Neuronal stem cell (in vitro differentiated cells): Measurements from ENCODE around the gene MYLIP.
A peak's percentile ranks its signal among the peaks of the same experiment; 100 is the strongest.

ENCODE experiments used
- DNase-seq: peaks from one replicate; pipeline ENCODE4 v3.0.0-alpha.2; 2013; ENCODE audit warnings: low spot score
- H2AFZ ChIP-seq: one replicate; pipeline ENCODE4 v1.6.1; 2013; ENCODE audit warnings: mild to moderate bottlenecking, low read length, inconsistent platforms
- H2AK5ac ChIP-seq: 2 replicates; pipeline ENCODE4 v1.6.1; 2013; ENCODE audit warnings: low read depth, mild to moderate bottlenecking, inconsistent platforms, low read length, moderate library complexity, mixed read lengths
- H2BK120ac ChIP-seq: 2 replicates; pipeline ENCODE4 v1.6.1; 2013; ENCODE audit warnings: low read depth, mild to moderate bottlenecking, inconsistent platforms, low read length, moderate library complexity, mixed read lengths
- H2BK12ac ChIP-seq: one replicate; pipeline ENCODE4 v1.6.1; 2013; ENCODE audit warnings: low read length, inconsistent platforms
- H2BK15ac ChIP-seq: 2 replicates; pipeline ENCODE4 v1.6.1; 2013; ENCODE audit warnings: mild to moderate bottlenecking, low read length, inconsistent platforms, mixed read lengths
- H2BK5ac ChIP-seq: one replicate; pipeline ENCODE4 v1.6.1; 2013; ENCODE audit warnings: inconsistent platforms, mild to moderate bottlenecking, low read length, moderate library complexity
- H3K14ac ChIP-seq: one replicate; pipeline ENCODE4 v1.6.1; 2013; ENCODE audit warnings: low read length, inconsistent platforms
- H3K18ac ChIP-seq: 2 replicates; pipeline ENCODE4 v1.6.1; 2013; ENCODE audit warnings: low read length, inconsistent platforms
- H3K23ac ChIP-seq: 2 replicates; pipeline ENCODE4 v1.6.1; 2013; ENCODE audit warnings: low read depth, mild to moderate bottlenecking, mixed read lengths, low read length, inconsistent platforms; ENCODE audit not compliant: poor library complexity
- H3K27ac ChIP-seq: replicated peaks from 3 replicates; pipeline ENCODE4 v1.5.1; 2013; ENCODE audit warnings: low read length, inconsistent platforms
- H3K27me3 ChIP-seq, 3 experiments: 2 replicates each; pipeline ENCODE4 v1.6.1; 2013; ENCODE audit warnings: low read length in 3 of 3, mild to moderate bottlenecking in 2 of 3, inconsistent platforms in 1 of 3, low read depth in 1 of 3, mixed read lengths in 1 of 3, moderate library complexity in 1 of 3; ENCODE audit not compliant: control insufficient read depth in 3 of 3, insufficient read depth in 3 of 3
- H3K36me3 ChIP-seq, 2 donors: replicated peaks in 1 of 2; 2 replicates each; pipeline ENCODE4 v1.6.1; 2013; ENCODE audit warnings: low read length in 2 of 2; ENCODE audit not compliant: control insufficient read depth in 2 of 2, insufficient read depth in 2 of 2
- H3K4ac ChIP-seq: 2 replicates; pipeline ENCODE4 v1.6.1; 2013; ENCODE audit warnings: inconsistent platforms, mild to moderate bottlenecking, low read length, moderate library complexity
- H3K4me1 ChIP-seq, 2 donors: 1 replicate in 1 of 2; 2 replicates in 1 of 2; pipeline ENCODE4 v1.6.1; 2013; ENCODE audit warnings: low read length in 2 of 2, low read depth in 1 of 2; ENCODE audit not compliant: control insufficient read depth in 2 of 2, insufficient read depth in 1 of 2
- H3K4me2 ChIP-seq: one replicate; pipeline ENCODE4 v1.6.1; 2013; ENCODE audit warnings: mild to moderate bottlenecking, low read length, inconsistent platforms; ENCODE audit not compliant: insufficient read depth, poor library complexity, severe bottlenecking
- H3K4me3 ChIP-seq, 2 donors: 2 replicates each; pipeline ENCODE4 v1.5.1; 2013; ENCODE audit warnings: low read length in 2 of 2, mild to moderate bottlenecking in 2 of 2, inconsistent platforms in 1 of 2, moderate library complexity in 1 of 2
- H3K79me1 ChIP-seq: one replicate; pipeline ENCODE4 v1.6.1; 2013; ENCODE audit warnings: low read depth, mild to moderate bottlenecking, inconsistent platforms, low read length, moderate library complexity
- H3K9ac ChIP-seq: one replicate; pipeline ENCODE4 v1.6.1; 2013; ENCODE audit warnings: mild to moderate bottlenecking, low read depth, low read length, inconsistent platforms; ENCODE audit not compliant: poor library complexity
- H3K9me3 ChIP-seq, 2 donors: replicated peaks in 1 of 2; 2 replicates each; pipeline versions ENCODE3 to v1.6.1; 2013; ENCODE audit warnings: low read length in 2 of 2, mild to moderate bottlenecking in 2 of 2, inconsistent platforms in 1 of 2, low read depth in 1 of 2, mixed read lengths in 1 of 2, moderate library complexity in 1 of 2; ENCODE audit not compliant: control insufficient read depth in 2 of 2, insufficient read depth in 1 of 2
- H4K8ac ChIP-seq: one replicate; pipeline ENCODE4 v1.6.1; 2013; ENCODE audit warnings: low read depth, mild to moderate bottlenecking, inconsistent platforms, low read length, moderate library complexity
- H4K91ac ChIP-seq: one replicate; pipeline ENCODE4 v1.6.1; 2013; ENCODE audit warnings: low read length, low read depth, mild to moderate bottlenecking, inconsistent platforms; ENCODE audit not compliant: poor library complexity
- WGBS, 2 donors: extraction: QIAGEN DNeasy Blood & Tissue Kit; methylation state at CpG; one replicate each; pipeline ENCODE4 v1.1.7; 2013; ENCODE audit warnings: missing lambda C conversion rate in 2 of 2, mixed read lengths in 1 of 2; ENCODE audit not compliant: insufficient read length in 2 of 2, insufficient replicate concordance in 1 of 2; ENCODE audit errors: extremely low coverage in 2 of 2; 5-methylcytosine and 5-hydroxymethylcytosine counted together

MYLIP gene

DNA sequence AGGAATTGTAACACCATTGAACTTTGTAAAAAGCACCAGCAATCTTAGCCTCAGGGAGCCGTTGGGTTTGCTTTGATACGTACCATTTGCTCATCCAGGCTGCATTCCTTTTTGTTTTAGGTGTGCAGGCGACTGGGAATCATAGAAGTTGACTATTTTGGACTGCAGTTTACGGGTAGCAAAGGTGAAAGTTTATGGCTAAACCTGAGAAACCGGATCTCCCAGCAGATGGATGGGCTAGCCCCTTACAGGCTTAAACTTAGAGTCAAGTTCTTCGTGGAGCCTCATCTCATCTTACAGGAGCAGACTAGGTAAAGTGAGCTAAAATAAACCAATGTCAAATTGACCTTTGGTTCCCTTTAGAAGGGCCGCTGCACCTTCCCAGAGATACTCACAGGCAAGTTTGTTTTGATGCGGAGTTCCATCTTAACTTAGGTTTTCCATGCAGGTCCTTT lies 1.6 kb downstream of the MYLIP start:
- H4K8ac ChIP-seq, result no peak overlapping the region
- H3K79me1 ChIP-seq, result peaks cover 3% of the 10 kb centered on the region
- H3K9ac ChIP-seq, result no peak overlapping the region
- peaks cover 4 to 18% of the 10 kb centered on the region in 2 donors for H3K4me1 ChIP-seq
- no peaks in the 10 kb centered on the region for H3K9me3 ChIP-seq
- no peak overlapping the region for H2BK12ac ChIP-seq
- H3K23ac ChIP-seq, result no peak overlapping the region
- no peak overlapping the region for H3K4ac ChIP-seq
- H3K4me2 ChIP-seq, result peak overlapping the region; percentile 100
- H3K27me3 ChIP-seq, result peaks cover 0 to 16% (median 2%) of the 10 kb centered on the region in 3 experiments
- no peak overlapping the region for H3K14ac ChIP-seq
- no peak overlapping the region for H4K91ac ChIP-seq
- peak; percentile 9 for DNase-seq
- H3K18ac ChIP-seq, result no peak overlapping the region
- peak overlapping the region; percentile 100 for H2AFZ ChIP-seq
- no peak overlapping the region for H2BK120ac ChIP-seq
- no peaks in the 10 kb centered on the region for H3K36me3 ChIP-seq
- H2BK5ac ChIP-seq, result no peak overlapping the region
- H3K4me3 ChIP-seq, result peak overlapping the region; percentile 59 to 93
- H2AK5ac ChIP-seq, result no peak overlapping the region
- no CpG with 5 or more reads among the region's 8 CpGs for WGBS, 2 donors
- H2BK15ac ChIP-seq, result no peak overlapping the region
- no peak overlapping the region for H3K27ac ChIP-seq

- no peak overlapping the region for H2BK5ac ChIP-seq
- no peak overlapping the region for H3K4ac ChIP-seq
- no peak overlapping the region for H3K27ac ChIP-seq
- H2BK12ac ChIP-seq, result no peak overlapping the region
- H3K18ac ChIP-seq, result no peak overlapping the region
- no peak overlapping the region for H2BK15ac ChIP-seq
- no peak overlapping the region for H2AK5ac ChIP-seq
- H3K4me1 ChIP-seq, result peaks cover 4 to 18% of the 10 kb centered on the region in 2 donors
- no CpG with 5 or more reads among the region's 3 CpGs for WGBS, 2 donors
- no peak overlapping the region for H4K8ac ChIP-seq
- H3K4me2 ChIP-seq, result peak overlapping the region; percentile 100
- no peak overlapping the region for H2AFZ ChIP-seq
- H3K14ac ChIP-seq, result no peak overlapping the region
- peak; percentile 14 for DNase-seq
- H3K9ac ChIP-seq, result no peak overlapping the region
- H3K79me1 ChIP-seq, result peaks cover 3% of the 10 kb centered on the region
- no peak overlapping the region for H2BK120ac ChIP-seq
- no peak overlapping the region for H4K91ac ChIP-seq
- H3K36me3 ChIP-seq, result no peaks in the 10 kb centered on the region
- no peak overlapping the region for H3K23ac ChIP-seq
- no peaks in the 10 kb centered on the region for H3K9me3 ChIP-seq
- peak overlapping the region in 1 of 2 donors; percentile 93 for H3K4me3 ChIP-seq
- peaks cover 0 to 16% (median 2%) of the 10 kb centered on the region in 3 experiments for H3K27me3 ChIP-seq
These were observed 2.1 kb downstream of the MYLIP start for GRCh38 chr6:16130932-16131387.

- no peak overlapping the region for H3K27ac ChIP-seq
- H3K9ac ChIP-seq, result no peak overlapping the region
- H4K8ac ChIP-seq, result no peak overlapping the region
- no peak overlapping the region for H4K91ac ChIP-seq
- H3K23ac ChIP-seq, result no peak overlapping the region
- no peak overlapping the region for H3K4ac ChIP-seq
- H2AFZ ChIP-seq, result no peak overlapping the region
- peaks cover 0 to 2% (median 2%) of the 10 kb centered on the region in 3 experiments for H3K27me3 ChIP-seq
- H2BK5ac ChIP-seq, result no peak overlapping the region
- no peak overlapping the region for H3K14ac ChIP-seq
- H2BK12ac ChIP-seq, result no peak overlapping the region
- no peak overlapping the region for H3K4me2 ChIP-seq
- H3K4me1 ChIP-seq, result peaks cover 4 to 18% of the 10 kb centered on the region in 2 donors
- no peak overlapping the region for H2BK120ac ChIP-seq
- no peak for DNase-seq
- H3K18ac ChIP-seq, result no peak overlapping the region
- H3K36me3 ChIP-seq, result no peaks in the 10 kb centered on the region
- H2AK5ac ChIP-seq, result no peak overlapping the region
- H2BK15ac ChIP-seq, result no peak overlapping the region
- no peaks in the 10 kb centered on the region for H3K9me3 ChIP-seq
- H3K4me3 ChIP-seq, result no peak overlapping the region
- H3K79me1 ChIP-seq, result peaks cover 3% of the 10 kb centered on the region
These were observed 4.0 kb downstream of the MYLIP start for GRCh38 chr6:16132909-16133308.

- DNase-seq, result no peak
- Histone ChIP-seq H3K4ac (no peak overlapping the region), H2BK12ac (no peak overlapping the region), H3K18ac (no peak overlapping the region), H2BK5ac (no peak overlapping the region), H3K4me1 (peaks cover 4 to 18% of the 10 kb centered on the region in 2 donors), H3K27ac (no peak overlapping the region), H2AFZ (no peak overlapping the region), H4K91ac (no peak overlapping the region), H3K4me3 (no peak overlapping the region), H3K14ac (no peak overlapping the region), H4K8ac (no peak overlapping the region), H2BK120ac (no peak overlapping the region), H3K36me3 (no peaks in the 10 kb centered on the region), H3K9me3 (no peaks in the 10 kb centered on the region), H3K9ac (no peak overlapping the region), H3K4me2 (no peak overlapping the region), H3K23ac (no peak overlapping the region), H2BK15ac (no peak overlapping the region), H3K27me3 (peaks cover 0 to 2% (median 0%) of the 10 kb centered on the region in 3 experiments), H2AK5ac (no peak overlapping the region), H3K79me1 (no peaks in the 10 kb centered on the region)
- no CpG with 5 or more reads among the region's 1 CpG for WGBS, 2 donors
These were observed 5.5 kb downstream of the MYLIP start for GRCh38 chr6:16134430-16134829.
